ENCODE data around the gene UBA1. TPM values are rescaled to one million over a fixed set of nuclear protein-coding genes. Genes with fewer than 3 reads are reported as not detected.
"Not testable (repeated sequence)": the region's sequence is repeated elsewhere in the genome, so short reads cannot be mapped to it uniquely, and the experiment has no call there.

UBA1 gene
- total RNA-seq, 2 experiments from 2014 or later: 224 to 249 TPM

- Mint-ChIP-seq H3K27ac (peak overlapping the region; percentile 47), H3K36me3 (ENCODE audit: low read depth) (peaks cover 9% of the 10 kb centered on the region), H3K4me1 (peaks cover 19% of the 10 kb centered on the region), H3K4me3 (no peak overlapping the region), H3K9me3 (ENCODE audit: low read depth) (no peaks in the 10 kb centered on the region), H3K27me3 (no peaks in the 10 kb centered on the region)
- ATAC-seq (no peak), DNase-seq (no peak)
- ChIA-PET POLR2A (interaction anchor here (1.2 kb wide), 1 partner anchor 17 kb away, joined by 4 read pairs; the partner anchor contains the start of gene USP11), CTCF (interaction anchor here (0.8 kb wide), 1 partner anchor 24 kb away, joined by 3 read pairs; no protein-coding TSS in a partner anchor)
- intact Hi-C loops (cut with DNase I, micrococcal nuclease): no loop called here
These were observed 56.4 kb downstream of the UBA1 start for GRCh38 chrX:47250017-47250347.

DNA sequence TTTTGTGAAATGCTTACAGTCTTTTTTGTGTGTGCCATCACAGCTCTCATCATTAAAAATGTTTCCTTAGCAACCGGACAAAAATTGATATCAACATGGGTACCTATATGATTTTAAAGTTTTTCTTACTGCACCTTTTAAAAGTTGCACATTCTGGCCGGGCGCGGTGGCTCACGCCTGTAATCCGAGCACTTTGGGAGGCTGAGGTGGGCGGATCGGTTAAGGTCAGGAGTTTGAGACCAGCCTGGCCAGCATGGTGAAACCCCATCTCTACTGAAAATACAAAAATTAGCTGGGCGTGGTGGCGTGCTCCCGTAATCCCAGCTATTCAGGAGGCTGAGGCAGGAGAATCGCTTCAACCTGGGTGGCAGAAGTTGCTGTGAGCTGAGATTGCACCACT is 64.0 kb downstream of the UBA1 start:
- H3K4me3 Mint-ChIP-seq; H3K27me3 Mint-ChIP-seq; intact Hi-C loops (cut with DNase I, micrococcal nuclease); H3K4me1 Mint-ChIP-seq; ATAC-seq; H3K27ac Mint-ChIP-seq; CTCF ChIA-PET; DNase-seq; H3K9me3 Mint-ChIP-seq (ENCODE audit: low read depth); H3K36me3 Mint-ChIP-seq (ENCODE audit: low read depth): not testable (repeated sequence)
- POLR2A ChIA-PET: interaction anchor here (0.6 kb wide), 1 partner anchor 336 kb away, joined by 5 read pairs; no protein-coding TSS in a partner anchor

Other genes starting within 250 kb of the UBA1 start
- not detected for gene RGN, start 115.4 kb upstream of the UBA1 start, total RNA-seq
- gene NDUFB11, start 49.1 kb upstream of the UBA1 start, total RNA-seq: 10 to 100 TPM; 89.9 to 90.8 TPM
- gene RBM10, start 48.6 kb upstream of the UBA1 start, total RNA-seq: 10 to 100 TPM; 63.8 to 72.1 TPM
- 10 to 100 TPM; 62.7 to 78.9 TPM for gene CDK16, start 24.9 kb downstream of the UBA1 start, total RNA-seq
- gene USP11, start 39.2 kb downstream of the UBA1 start, total RNA-seq: 10 to 100 TPM; 19.2 to 21.1 TPM
- under 1 TPM; 0.75 to 0.79 TPM for gene ZNF157, start 176.7 kb downstream of the UBA1 start, total RNA-seq